Fibroblast of peridontal ligament (primary cell): ENCODE measurements around the gene S100A7A.
"Not testable (repeated sequence)": the region's sequence is repeated elsewhere in the genome, so short reads cannot be mapped to it uniquely, and the experiment has no call there.

Experiments
- DNase-seq: peaks from one replicate; pipeline ENCODE4 v3.0.0-alpha.2; 2010; ENCODE audit errors: extremely low read depth

The S100A7A gene

DNA sequence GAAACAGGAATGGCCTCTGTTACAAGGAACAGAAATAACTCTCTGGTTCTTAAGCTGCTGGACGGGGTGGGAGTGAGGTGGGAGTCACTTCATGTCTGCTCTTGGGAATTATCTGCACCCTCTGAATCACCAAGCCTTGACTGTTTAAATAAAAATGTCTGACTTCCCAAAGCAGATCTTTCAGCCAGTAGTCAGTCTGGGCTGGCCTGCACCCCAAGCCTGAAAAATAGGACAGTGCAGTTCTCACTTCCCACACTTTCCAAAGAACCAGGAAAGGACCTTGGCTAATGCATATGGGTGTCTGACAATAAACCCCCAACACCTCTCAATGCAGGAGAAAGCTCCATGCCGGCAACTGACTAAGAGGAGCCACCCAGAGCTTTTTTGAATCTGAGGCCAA, 43.3 kb downstream of the S100A7A start:
- no peak for DNase-seq

DNA sequence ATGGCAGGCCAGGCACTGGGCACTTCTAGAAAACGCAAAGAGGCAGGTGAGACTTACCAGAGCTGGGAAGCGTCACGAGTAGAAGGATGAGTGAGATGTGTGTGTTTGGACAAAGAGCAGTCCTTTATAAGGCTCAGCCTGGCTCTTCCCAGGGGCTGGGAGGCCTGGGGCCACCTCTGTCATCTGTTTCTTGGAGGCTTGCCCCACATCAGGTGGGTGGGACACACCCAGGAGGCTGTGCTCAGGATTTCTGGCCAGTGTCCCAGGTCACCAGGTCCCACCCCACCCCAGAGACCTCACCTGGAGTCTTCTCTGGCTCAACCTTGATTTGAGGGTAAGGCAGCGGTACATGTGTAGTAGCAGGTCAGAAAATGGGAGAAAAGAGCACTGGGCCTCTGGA, 44.2 kb downstream of the S100A7A start, which contains the start of gene S100A7:
S100A7 (minus strand) TSS at position 101 of the 400 bp plus-strand sequence. CDS start 1,638 bp downstream, outside the sequence.
- no peak for DNase-seq

DNA sequence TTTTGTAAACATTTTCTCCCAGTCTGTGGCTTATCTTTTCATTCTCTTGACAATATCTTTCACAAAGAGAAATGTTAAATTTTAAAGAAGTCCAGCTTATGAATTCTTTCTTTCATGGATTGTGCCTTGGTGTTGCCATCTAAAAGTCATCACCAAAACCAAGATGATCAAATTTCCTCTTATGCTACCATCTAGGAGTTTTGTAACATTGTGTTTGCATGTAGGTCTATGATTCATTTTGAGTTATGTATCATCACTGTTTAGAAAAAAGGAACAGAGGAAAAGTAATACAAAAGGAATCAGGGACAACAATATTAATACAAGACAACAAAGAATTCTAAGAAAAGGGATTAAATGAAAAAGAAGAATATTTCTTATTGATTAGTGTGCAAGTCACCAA, 46.4 kb downstream of the S100A7A start:
- DNase-seq = not testable (repeated sequence)

DNA sequence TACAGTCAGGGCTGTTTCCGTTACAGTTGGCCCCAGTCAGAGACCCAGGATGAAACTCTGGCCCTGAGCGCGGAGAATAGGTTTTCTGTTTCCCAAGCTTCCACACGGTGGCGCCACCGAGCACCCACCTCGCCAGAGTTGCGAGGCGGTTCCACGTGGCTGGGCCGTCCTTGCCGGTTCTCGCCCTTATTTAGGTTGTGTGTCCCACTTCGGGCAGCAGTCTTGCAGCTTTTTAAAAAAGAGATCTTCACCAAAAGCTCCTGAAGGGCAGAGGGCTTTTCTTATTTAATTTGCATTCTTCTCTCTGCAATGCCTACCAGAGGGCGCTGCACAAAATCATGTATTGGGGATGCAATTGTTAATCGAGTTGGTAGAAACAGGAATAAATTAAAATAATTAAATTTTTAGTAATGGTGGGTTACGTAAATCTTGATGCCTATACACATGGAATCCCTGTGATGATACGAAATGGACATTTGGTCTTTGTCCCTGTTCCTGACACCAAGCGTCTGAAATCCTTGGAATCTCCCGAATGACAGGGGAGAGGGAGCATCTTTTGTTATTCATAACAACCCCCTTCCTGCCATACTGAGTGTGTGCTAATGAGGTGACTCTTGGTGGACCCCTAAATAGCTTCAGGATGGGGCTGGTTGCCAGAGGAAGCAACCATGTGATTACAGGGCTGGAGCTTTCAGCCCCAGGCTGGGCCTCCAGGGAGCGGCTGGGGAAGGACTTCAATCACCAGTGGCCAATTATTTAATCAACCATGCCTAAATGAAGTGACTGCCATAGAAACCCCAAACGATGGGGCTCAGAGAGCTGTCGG, 49.7 kb downstream of the S100A7A start:
- peak; percentile 17 for DNase-seq

DNA sequence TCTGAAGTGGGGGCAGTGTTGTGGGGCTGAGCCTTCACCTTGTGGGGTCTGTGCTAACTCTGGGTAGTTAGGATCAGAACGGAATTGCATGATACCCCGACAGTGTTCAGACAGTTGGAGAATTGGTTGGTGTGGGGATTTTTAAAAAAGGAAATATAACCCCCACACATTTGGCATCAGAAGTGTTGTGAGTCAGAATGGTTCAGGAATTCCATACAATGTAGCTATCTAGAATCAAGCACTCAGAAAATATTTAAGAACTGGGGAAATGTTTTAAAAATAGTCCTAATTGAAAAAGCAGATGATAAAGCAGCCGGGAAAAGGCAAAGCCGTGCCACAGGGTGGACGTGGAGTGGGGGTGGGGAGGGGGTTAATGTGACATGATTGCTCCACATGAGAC, 50.6 kb downstream of the S100A7A start:
- no peak for DNase-seq

DNA sequence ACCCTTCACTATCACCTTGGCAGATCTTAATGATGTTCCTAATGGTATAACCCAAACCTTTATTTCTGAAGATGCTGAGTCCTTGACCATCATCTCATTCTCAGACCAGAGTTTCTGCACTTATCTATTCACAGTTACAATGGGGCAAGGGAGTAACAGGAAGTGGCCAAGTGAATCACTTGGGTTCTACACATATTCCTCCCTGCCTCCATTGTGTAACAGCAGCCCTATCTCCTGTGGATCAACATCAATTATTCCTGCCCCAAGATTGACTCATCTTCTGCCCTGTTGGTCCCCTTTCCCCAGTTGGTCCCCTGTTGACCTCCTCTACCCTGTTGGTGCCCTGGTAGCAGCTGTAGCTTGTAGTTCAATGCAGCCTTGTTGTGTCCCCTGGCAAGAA, 54.4 kb downstream of the S100A7A start:
- DNase-seq = no peak
